GM12873 (cell line): ENCODE measurements around the gene STRIP2.

ENCODE experiments used
- CTCF ChIP-seq: IDR thresholded peaks from 2 replicates; pipeline ENCODE4 v1.5.1; 2012; ENCODE audit warnings: low read depth, mild to moderate bottlenecking, moderate library complexity, low read length, control low read depth; ENCODE audit not compliant: insufficient read depth; ENCODE audit errors: missing control alignments

Gene STRIP2

GRCh38 chr7:129438281-129438838 is 4.1 kb downstream of the STRIP2 start:
- TF ChIP-seq CTCF: no peak

GRCh38 chr7:129438839-129439651 is 4.8 kb downstream of the STRIP2 start:
- TF ChIP-seq CTCF: no peak

GRCh38 chr7:129439963-129440625 is 5.9 kb downstream of the STRIP2 start:
- no peak for TF ChIP-seq CTCF

- no peak for TF ChIP-seq CTCF
Observed at GRCh38 chr7:129443612-129444011, 9.4 kb downstream of the STRIP2 start.

GRCh38 chr7:129450295-129450694 is 16.1 kb downstream of the STRIP2 start:
- TF ChIP-seq CTCF: no peak

GRCh38 chr7:129452589-129453231 is 18.5 kb downstream of the STRIP2 start:
- TF ChIP-seq CTCF: no peak
